HepG2 (cell line): ENCODE measurements around the gene TRIM66. TPM values are rescaled to one million over a fixed set of nuclear protein-coding genes. Genes with fewer than 3 reads are reported as not detected.
A peak's percentile ranks its signal among the peaks of the same experiment; 100 is the strongest.

Experiments used
- ATAC-seq: fragments of 200-7000 bp; cut with Tn5 transposase; 3 replicates; pipeline ENCODE4 v1.9.1; 2020; ENCODE audit warnings: mild to moderate bottlenecking, moderate library complexity
- BruUV-seq: library from RNA; stranded (reverse); fragments of 400-500 nt; replicated peaks from 2 replicates; lab custom pipeline; 2021; lab: Mats Ljungman, UMichigan
- CTCF ChIA-PET: fragments of 300-600 bp; formaldehyde crosslinking; extraction: SDS; loops from one replicate; lab custom pipeline; 2021; ENCODE audit warnings: low total read pairs, inconsistent platforms, low intra/inter-chr PET ratio; lab: Yijun Ruan, JAX
- POLR2A ChIA-PET: fragments of 350-600 bp; sonication (Branson Sonifier 250); formaldehyde crosslinking; loops from one replicate; lab custom pipeline; 2020; ENCODE audit warnings: antibody characterized with exemption, inconsistent platforms; lab: Yijun Ruan, JAX
- DNase-seq: peaks from one replicate; pipeline ENCODE4 v3.0.0-alpha.2; 2015; ENCODE audit warnings: low spot score
- FAIRE-seq: peaks from 3 replicates; lab custom pipeline; 2011; peaks lifted over from hg19 to GRCh38; lab: Jason Lieb, UNC
- H2AFZ ChIP-seq: one replicate; pipeline ENCODE4 v1.6.1; 2011; ENCODE audit warnings: low read length, inconsistent platforms
- H3K27ac ChIP-seq: fragments of 300-600 bp; 3 replicates; pipeline ENCODE4 v1.8.0; 2011; ENCODE audit warnings: mixed run types, mild to moderate bottlenecking, mixed read lengths, low read length, inconsistent platforms; ENCODE audit not compliant: insufficient read depth; ENCODE audit errors: extremely low read length
- H3K27me3 ChIP-seq, 2 experiments: fragments of 200-600 bp in 1 of 2; 2 replicates in 1 of 2; 3 replicates in 1 of 2; pipeline versions ENCODE4 v1.6.0 to v1.8.0; 2011; ENCODE audit warnings: low read length in 2 of 2, mild to moderate bottlenecking in 2 of 2, moderate library complexity in 2 of 2, inconsistent platforms in 1 of 2; ENCODE audit not compliant: insufficient read depth in 2 of 2, control insufficient read depth in 1 of 2
- H3K36me3 ChIP-seq, 2 experiments: fragments of 200-600 bp in 1 of 2; replicated peaks in 1 of 2; 2 replicates in 1 of 2; 3 replicates in 1 of 2; pipeline versions ENCODE4 v1.5.1 to v1.8.0; 2011; ENCODE audit warnings: low read length in 2 of 2, inconsistent platforms in 1 of 2; ENCODE audit not compliant: insufficient read depth in 2 of 2, control insufficient read depth in 1 of 2
- H3K4me1 ChIP-seq: 2 replicates; pipeline ENCODE4 v1.5.1; 2012; ENCODE audit warnings: low read length, inconsistent platforms; ENCODE audit not compliant: insufficient read depth
- H3K4me2 ChIP-seq: 2 replicates; pipeline ENCODE4 v1.6.0; 2011; ENCODE audit warnings: low read depth, low read length, inconsistent platforms
- H3K4me3 ChIP-seq, 3 experiments: fragments of 200-600 bp in 1 of 3; sonication (generic), shearing (Covaris generic) in 1 of 3; replicated peaks in 1 of 3; 2 replicates each; pipeline ENCODE4 v1.5.1; 2011 to 2016; ENCODE audit warnings: low read length in 3 of 3, inconsistent platforms in 2 of 3, low read depth in 2 of 3, mild to moderate bottlenecking in 2 of 3, control low read depth in 1 of 3, mixed read lengths in 1 of 3; ENCODE audit not compliant: insufficient read depth in 1 of 3
- H3K79me2 ChIP-seq: one replicate; pipeline ENCODE4 v1.6.1; 2011; ENCODE audit warnings: low read length, inconsistent platforms; ENCODE audit not compliant: insufficient read depth
- H3K9ac ChIP-seq: 2 replicates; pipeline ENCODE4 v1.6.0; 2011; ENCODE audit warnings: mild to moderate bottlenecking, low read depth, low read length, inconsistent platforms; ENCODE audit not compliant: insufficient read depth
- H3K9me3 ChIP-seq: 2 replicates; pipeline ENCODE4 v1.5.1; 2012; ENCODE audit warnings: mild to moderate bottlenecking, low read length
- H4K20me1 ChIP-seq: 2 replicates; pipeline ENCODE4 v1.6.0; 2011; ENCODE audit warnings: inconsistent platforms, mild to moderate bottlenecking, low read length, moderate library complexity; ENCODE audit not compliant: insufficient read depth
- AGO2 ChIP-seq: fragments of 200-400 bp; formaldehyde crosslinking; optimal IDR thresholded peaks from 2 replicates; pipeline ENCODE3; 2017; ENCODE audit warnings: mild to moderate bottlenecking, low read depth, low read length, moderate library complexity
- ARNT2 ChIP-seq: sonication (generic); formaldehyde crosslinking; IDR thresholded peaks from 2 replicates; pipeline ENCODE4 v1.8.0; 2022; ENCODE audit warnings: mild to moderate bottlenecking, low read depth, missing genetic modification reagents, moderate library complexity
- ARNTL ChIP-seq: sonication (generic); formaldehyde crosslinking; IDR thresholded peaks from 2 replicates; pipeline ENCODE4 v1.4.0; 2020; ENCODE audit warnings: mild to moderate bottlenecking, missing genetic modification reagents
- CERS6 ChIP-seq: sonication (generic); formaldehyde crosslinking; IDR thresholded peaks from 2 replicates; pipeline ENCODE4 v1.5.0; 2020; ENCODE audit warnings: missing genetic modification reagents
- GTF2F1 ChIP-seq: fragments of 150-350 bp; IDR thresholded peaks from 2 replicates; pipeline ENCODE4 v1.6.1; 2014; ENCODE audit warnings: low read length
- JUND ChIP-seq: sonication (generic); formaldehyde crosslinking; IDR thresholded peaks from 2 replicates; pipeline ENCODE4 v1.8.0; 2022; ENCODE audit warnings: mild to moderate bottlenecking, missing genetic modification reagents
- KDM1A ChIP-seq: IDR thresholded peaks from 2 replicates; pipeline ENCODE4 v1.6.1; 2016; ENCODE audit warnings: missing compliant biosample characterization
- KDM3A ChIP-seq: IDR thresholded peaks from 2 replicates; pipeline ENCODE4 v1.6.1; 2018; ENCODE audit warnings: low read depth, missing compliant biosample characterization
- KMT2A ChIP-seq: sonication (generic); formaldehyde crosslinking; IDR thresholded peaks from 2 replicates; pipeline ENCODE4 v1.4.0; 2020; ENCODE audit warnings: missing genetic modification reagents
- MYC ChIP-seq: sonication (generic); formaldehyde crosslinking; IDR thresholded peaks from 2 replicates; pipeline ENCODE4 v1.9.0; 2021; ENCODE audit warnings: missing genetic modification reagents, borderline replicate concordance
- MYPOP ChIP-seq: sonication (generic); formaldehyde crosslinking; IDR thresholded peaks from 2 replicates; pipeline ENCODE4 v1.8.1; 2023; ENCODE audit warnings: mild to moderate bottlenecking, moderate library complexity, missing genetic modification reagents
- RAD21 ChIP-seq: fragments of 450-650 bp; formaldehyde crosslinking; IDR thresholded peaks from 2 replicates; pipeline ENCODE4 v1.5.0; 2020; ENCODE audit warnings: mild to moderate bottlenecking
- STAT6 ChIP-seq: sonication (generic); formaldehyde crosslinking; IDR thresholded peaks from 2 replicates; pipeline ENCODE4 v1.4.0; 2020; ENCODE audit warnings: missing genetic modification reagents, mild to moderate bottlenecking, borderline replicate concordance
- TEAD3 ChIP-seq: optimal IDR thresholded peaks from 2 replicates; pipeline ENCODE3; 2016; ENCODE audit warnings: borderline replicate concordance
- TFAP4 ChIP-seq: sonication (generic); IDR thresholded peaks from 2 replicates; pipeline ENCODE4 v1.6.1; 2016; ENCODE audit warnings: low read depth, borderline replicate concordance
- TSC22D2 ChIP-seq: sonication (generic); formaldehyde crosslinking; IDR thresholded peaks from 2 replicates; pipeline ENCODE4 v1.5.1; 2020; ENCODE audit warnings: missing genetic modification reagents, mild to moderate bottlenecking, borderline replicate concordance
- ZFY ChIP-seq: sonication (generic); formaldehyde crosslinking; IDR thresholded peaks from 2 replicates; pipeline ENCODE4 v1.4.0; 2020; ENCODE audit warnings: missing genetic modification reagents
- ZNF616 ChIP-seq: sonication (generic); formaldehyde crosslinking; IDR thresholded peaks from 2 replicates; pipeline ENCODE4 v1.5.0; 2020; ENCODE audit warnings: low read depth, mild to moderate bottlenecking, missing genetic modification reagents
- ZNF839 ChIP-seq: sonication (generic); formaldehyde crosslinking; IDR thresholded peaks from 2 replicates; pipeline ENCODE4 v1.4.0; 2020; ENCODE audit warnings: missing genetic modification reagents, mild to moderate bottlenecking, borderline replicate concordance
- WGBS: methylation state at CpG from one replicate; pipeline ENCODE4 v1.1.6; 2017; ENCODE audit warnings: low lambda C conversion rate; 5-methylcytosine and 5-hydroxymethylcytosine counted together
- in situ Hi-C: cut with HindIII; loops from 2 replicates; pipeline ENCODE4 v1.10.0; 2017; ENCODE audit warnings: low pct_unique_long_range_greater_than_20kb; ENCODE audit not compliant: extremely low pct_ligation_motif_present
- intact Hi-C: fragments of 100-400 bp; cut with micrococcal nuclease; formaldehyde crosslinking; loops from one replicate; pipeline ENCODE4 v1.10.0; 2022; ENCODE audit not compliant: unreplicated experiment
- polyA plus RNA-seq, 8 experiments: library from polyadenylated mRNA; depleted of rRNA in 3 of 8; stranded (reverse) in 7 of 8; unstranded in 1 of 8; fragments of >200 nt; fragmentation: Illumina TruSeq in 4 of 8; extraction: Trizol in 4 of 8; gene quantifications; 2 replicates each; pipeline versions ENCODE4 v1.2.1 to v1.2.3, GENCODE V29; 2011 to 2016; ENCODE audit warnings: low read depth in 4 of 8, missing spikeins in 1 of 8, mixed read lengths in 1 of 8; ENCODE audit not compliant: insufficient read depth in 1 of 8
- total RNA-seq, 5 experiments: library from RNA; depleted of rRNA; stranded (reverse); fragments of >200 nt; fragmentation: Illumina TruSeq; extraction: Trizol; gene quantifications; 2 replicates each; pipeline ENCODE4 v1.2.3, GENCODE V29; 2016; ENCODE audit warnings: low read depth in 1 of 5

The TRIM66 gene
- total and polyA plus RNA-seq, 2 of the 13 experiments (the other 11 are each of a cell fraction or from before 2014, with no cell fraction given), result 4.9 to 6.1 TPM

GRCh38 chr11:8665222-8665621 is 17.2 kb downstream of the TRIM66 start (continued):
- TF ChIP-seq TFAP4, result peak; percentile 73
- TF ChIP-seq ZNF616, result no peak
- no peak for TF ChIP-seq ARNT2 (CRISPR knock-in tag)
- peak; percentile 13 for TF ChIP-seq TEAD3 (CRISPR knock-in tag)
- TF ChIP-seq, all 625 proteins: peak for 35

GRCh38 chr11:8661001-8661795 is 21.3 kb downstream of the TRIM66 start:
- ChIA-PET POLR2A (no interaction called here), CTCF (no interaction called here)
- no peak overlapping the region for H3K4me2 ChIP-seq
- peaks cover 0 to 1% of the 10 kb centered on the region in 2 experiments; a peak in 1 of 5 replicates for H3K36me3 ChIP-seq
- ATAC-seq (no peak), FAIRE-seq (no peak), DNase-seq (no peak)
- in situ Hi-C loops (no loop called here), intact Hi-C loops (no loop called here)
- H3K9me3 ChIP-seq, result no peaks in the 10 kb centered on the region
- H3K27ac ChIP-seq, result no peak overlapping the region
- no peaks in the 10 kb centered on the region for H3K79me2 ChIP-seq
- peaks cover 16% of the 10 kb centered on the region for H3K4me1 ChIP-seq
- no peak overlapping the region for H3K9ac ChIP-seq
- H3K27me3 ChIP-seq, result no peaks in the 10 kb centered on the region
- no peak overlapping the region for H2AFZ ChIP-seq
- H3K4me3 ChIP-seq, result no peak overlapping the region
- 92% methylated on average over 6 of the region's 6 CpGs for WGBS
- no TSS peak for BruUV-seq
- no peaks in the 10 kb centered on the region for H4K20me1 ChIP-seq
- TF ChIP-seq TSC22D2 (CRISPR knock-in tag) (no peak), RAD21 (no peak), STAT6 (no peak), MYPOP (CRISPR knock-in tag) (no peak), GTF2F1 (no peak), ZFY (CRISPR knock-in tag) (no peak), ZNF839 (CRISPR knock-in tag) (no peak), MYC (CRISPR knock-in tag) (no peak), KDM1A (CRISPR knock-in tag) (no peak), JUND (CRISPR knock-in tag) (no peak), AGO2 (no peak), KDM3A (CRISPR knock-in tag) (no peak), ARNTL (CRISPR knock-in tag) (no peak), KMT2A (CRISPR knock-in tag) (no peak), CERS6 (no peak)
